Ectodermal cell (in vitro differentiated cells): ENCODE results near the gene SCMH1.
"Not testable (repeated sequence)": the region's sequence is repeated elsewhere in the genome, so short reads cannot be mapped to it uniquely, and the experiment has no call there.

Experiments used
- H3K27ac ChIP-seq: 2 replicates; pipeline ENCODE4 v1.7.0; 2013; ENCODE audit warnings: mild to moderate bottlenecking, low read depth, low read length; ENCODE audit not compliant: insufficient read depth, poor library complexity, severe bottlenecking
- H3K27me3 ChIP-seq: 2 replicates; pipeline ENCODE4 v1.7.0; 2013; ENCODE audit warnings: mild to moderate bottlenecking, low read length; ENCODE audit not compliant: insufficient read depth, control insufficient read depth, poor library complexity, severe bottlenecking
- H3K36me3 ChIP-seq: one replicate; pipeline ENCODE4 v1.7.0; 2013; ENCODE audit warnings: low read length; ENCODE audit not compliant: control insufficient read depth, insufficient read depth
- H3K4me1 ChIP-seq: one replicate; pipeline ENCODE4 v1.7.0; 2013; ENCODE audit warnings: low read length; ENCODE audit not compliant: control insufficient read depth, insufficient read depth
- H3K4me3 ChIP-seq: 2 replicates; pipeline ENCODE4 v1.7.0; 2013; ENCODE audit warnings: low read depth, low read length, control low read depth; ENCODE audit not compliant: insufficient read depth
- H3K9me3 ChIP-seq: 2 replicates; pipeline ENCODE4 v1.7.0; 2013; ENCODE audit warnings: mild to moderate bottlenecking, low read length, moderate library complexity; ENCODE audit not compliant: control insufficient read depth
- WGBS, 2 experiments: methylation state at CpG; one replicate each; pipeline ENCODE4 v1.1.7; 2013; ENCODE audit warnings: missing lambda C conversion rate in 2 of 2; 5-methylcytosine and 5-hydroxymethylcytosine counted together

The SCMH1 gene

GRCh38 chr1:41134325-41134724 is 107.8 kb downstream of the SCMH1 start:
- H3K27me3 ChIP-seq, H3K27ac ChIP-seq, H3K4me1 ChIP-seq, H3K4me3 ChIP-seq, H3K9me3 ChIP-seq, H3K36me3 ChIP-seq: not testable (repeated sequence)
- 92 to 97% methylated on average over 1 to 2 of the region's 2 CpGs for WGBS, 2 experiments

DNA sequence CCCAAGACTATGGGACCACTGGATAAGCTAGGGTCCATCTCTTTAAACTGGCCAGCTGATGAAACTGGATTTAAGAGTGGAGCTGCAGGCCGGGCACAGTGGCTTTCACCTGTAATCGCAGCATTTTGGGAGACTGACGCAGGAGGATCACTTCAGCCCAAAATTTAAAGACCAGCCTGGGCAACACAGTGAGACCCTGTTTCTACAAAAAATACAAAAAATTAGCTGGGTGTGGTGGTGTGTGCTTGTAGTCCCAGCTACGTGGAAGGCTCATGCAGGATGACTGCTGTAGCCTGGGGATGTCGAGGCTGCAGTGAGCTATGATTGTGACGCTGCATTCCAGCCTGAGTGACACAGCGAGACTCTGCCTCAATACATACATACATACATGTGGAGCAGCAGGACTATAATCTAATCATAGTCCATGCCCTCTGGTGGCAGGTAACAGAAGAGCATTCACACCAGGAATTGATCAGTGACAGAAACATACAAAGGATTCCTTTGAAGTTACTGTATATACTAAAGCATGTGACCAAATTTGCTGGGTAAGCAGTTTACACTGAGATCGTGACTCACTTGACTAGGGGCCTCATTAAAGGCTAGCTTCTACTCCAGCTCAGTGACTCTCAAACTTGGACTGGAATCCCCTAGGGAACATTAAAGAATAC is 119.1 kb downstream of the SCMH1 start:
- 91% methylated on average over 8 of the region's 8 CpGs for WGBS, 2 experiments
- Histone ChIP-seq H3K4me1 (no peaks in the 10 kb centered on the region), H3K27me3 (no peaks in the 10 kb centered on the region), H3K9me3 (no peaks in the 10 kb centered on the region), H3K4me3 (no peak overlapping the region), H3K27ac (no peak overlapping the region), H3K36me3 (no peaks in the 10 kb centered on the region)

DNA sequence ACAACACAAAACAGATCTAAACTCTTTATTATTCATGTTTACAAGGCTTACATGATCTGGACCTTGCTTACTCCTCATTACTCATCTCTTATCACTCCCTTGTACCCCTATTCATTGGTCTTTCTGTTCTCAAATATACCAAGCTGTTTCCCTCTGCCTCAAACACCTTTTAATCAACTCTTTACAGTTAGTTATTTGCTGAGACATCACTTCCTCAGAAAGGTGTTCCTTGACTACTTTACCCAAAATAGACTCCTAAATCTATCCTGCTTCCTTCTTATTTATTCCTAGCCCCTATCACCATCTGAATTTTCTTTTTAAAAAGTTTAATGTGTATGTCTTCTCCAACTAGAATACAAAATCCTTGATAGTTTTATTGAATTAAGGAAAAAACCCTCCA is 120.0 kb downstream of the SCMH1 start:
- Histone ChIP-seq H3K36me3 (no peaks in the 10 kb centered on the region), H3K4me3 (no peak overlapping the region), H3K9me3 (no peaks in the 10 kb centered on the region), H3K27ac (no peak overlapping the region), H3K4me1 (no peaks in the 10 kb centered on the region), H3K27me3 (no peaks in the 10 kb centered on the region)

DNA sequence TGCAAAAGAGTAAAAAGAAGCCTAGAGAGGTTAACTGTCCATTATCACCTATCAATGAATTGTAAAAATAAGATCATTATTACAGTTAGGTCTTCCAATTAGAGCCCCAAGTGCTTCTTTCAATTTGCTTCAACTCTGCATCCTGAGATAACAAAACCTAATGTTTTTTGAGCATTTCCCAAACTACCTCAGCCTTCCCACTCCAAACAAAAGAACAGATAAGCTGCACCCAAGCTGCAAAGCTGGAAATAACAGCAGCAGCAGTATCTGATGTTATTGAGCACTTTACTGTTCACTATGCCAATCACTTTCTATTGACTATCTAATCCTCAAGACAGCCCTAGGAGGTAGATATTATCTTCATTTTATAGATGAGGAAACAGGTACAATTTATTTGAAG is 123.5 kb downstream of the SCMH1 start:
- no peaks in the 10 kb centered on the region for H3K27me3 ChIP-seq
- H3K4me3 ChIP-seq = no peak overlapping the region
- no peak overlapping the region for H3K27ac ChIP-seq
- no peaks in the 10 kb centered on the region for H3K4me1 ChIP-seq
- no peaks in the 10 kb centered on the region for H3K36me3 ChIP-seq
- H3K9me3 ChIP-seq = no peaks in the 10 kb centered on the region

DNA sequence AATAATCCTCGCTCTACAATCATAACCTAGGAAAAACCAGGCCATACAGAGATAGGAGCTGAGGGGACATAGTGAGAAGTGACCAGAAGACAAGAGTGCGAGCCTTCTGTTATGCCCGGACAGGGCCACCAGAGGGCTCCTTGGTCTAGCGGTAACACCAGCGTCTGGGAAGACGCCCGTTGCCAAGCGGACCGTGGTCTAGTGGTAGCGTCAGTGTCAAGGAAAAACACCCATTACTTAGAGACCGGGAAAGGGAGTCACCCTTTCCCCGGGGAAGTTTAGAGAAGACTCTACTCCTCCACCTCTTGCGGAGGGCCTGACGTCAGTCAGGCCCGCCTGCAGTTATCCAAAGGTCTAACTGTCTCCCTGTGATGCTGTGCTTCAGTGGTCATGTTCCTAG is 124.9 kb downstream of the SCMH1 start:
- not testable (repeated sequence) for H3K4me3 ChIP-seq, H3K27me3 ChIP-seq, H3K4me1 ChIP-seq, H3K27ac ChIP-seq, H3K36me3 ChIP-seq, H3K9me3 ChIP-seq
- 77 to 83% methylated on average over 12 to 13 of the region's 15 CpGs for WGBS, 2 experiments

DNA sequence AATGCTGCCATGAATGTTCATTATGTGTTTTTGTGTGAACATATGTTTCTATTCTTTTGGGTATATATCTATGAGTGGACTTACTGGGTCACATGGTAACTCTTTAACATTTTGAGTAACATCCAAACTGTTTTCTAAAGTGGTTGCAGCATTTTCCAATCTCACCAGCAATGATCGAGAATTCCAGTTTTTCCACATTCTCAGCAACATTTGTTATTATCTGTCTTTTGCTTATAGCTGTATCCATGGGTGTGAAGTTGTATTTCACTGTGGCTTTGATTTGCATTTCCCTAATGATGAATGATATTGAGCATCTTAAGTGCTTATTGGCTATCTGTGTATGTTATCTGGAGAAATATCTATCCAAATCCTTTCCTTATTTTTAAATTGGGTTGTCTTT is 131.4 kb downstream of the SCMH1 start:
- 100% methylated on average over 1 of the region's 1 CpG for WGBS, 2 experiments
- Histone ChIP-seq H3K27ac (no peak overlapping the region), H3K4me3 (no peak overlapping the region)

DNA sequence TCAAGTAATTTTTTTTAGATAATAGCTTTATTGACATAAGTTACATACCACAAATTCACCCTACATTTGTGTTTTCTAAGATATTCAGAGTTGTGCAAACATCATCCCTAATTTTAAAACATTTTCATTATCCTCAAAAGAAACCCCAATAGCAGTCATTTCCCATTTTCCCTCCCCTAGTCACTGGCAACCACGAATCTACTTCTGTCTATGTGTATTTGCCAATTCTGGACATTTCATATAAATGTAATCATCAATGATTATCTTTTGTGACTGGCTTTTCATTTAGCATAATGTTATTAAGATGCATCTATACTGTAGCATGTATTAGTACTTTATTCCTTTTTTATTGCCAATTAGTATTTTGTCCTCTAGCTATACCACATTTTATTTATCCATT is 131.8 kb downstream of the SCMH1 start:
- Histone ChIP-seq H3K27ac (no peak overlapping the region), H3K9me3 (no peaks in the 10 kb centered on the region), H3K4me3 (no peak overlapping the region), H3K36me3 (no peaks in the 10 kb centered on the region), H3K27me3 (no peaks in the 10 kb centered on the region), H3K4me1 (no peaks in the 10 kb centered on the region)
- 73% methylated on average over 1 of the region's 1 CpG; no CpG with 5 or more reads in 1 of the 2 experiments for WGBS, 2 experiments

More for the DNA sequence above, 131.4 kb downstream of the SCMH1 start:
- H3K4me1 ChIP-seq = no peaks in the 10 kb centered on the region
- no peaks in the 10 kb centered on the region for H3K27me3 ChIP-seq
- no peaks in the 10 kb centered on the region for H3K9me3 ChIP-seq
- no peaks in the 10 kb centered on the region for H3K36me3 ChIP-seq

DNA sequence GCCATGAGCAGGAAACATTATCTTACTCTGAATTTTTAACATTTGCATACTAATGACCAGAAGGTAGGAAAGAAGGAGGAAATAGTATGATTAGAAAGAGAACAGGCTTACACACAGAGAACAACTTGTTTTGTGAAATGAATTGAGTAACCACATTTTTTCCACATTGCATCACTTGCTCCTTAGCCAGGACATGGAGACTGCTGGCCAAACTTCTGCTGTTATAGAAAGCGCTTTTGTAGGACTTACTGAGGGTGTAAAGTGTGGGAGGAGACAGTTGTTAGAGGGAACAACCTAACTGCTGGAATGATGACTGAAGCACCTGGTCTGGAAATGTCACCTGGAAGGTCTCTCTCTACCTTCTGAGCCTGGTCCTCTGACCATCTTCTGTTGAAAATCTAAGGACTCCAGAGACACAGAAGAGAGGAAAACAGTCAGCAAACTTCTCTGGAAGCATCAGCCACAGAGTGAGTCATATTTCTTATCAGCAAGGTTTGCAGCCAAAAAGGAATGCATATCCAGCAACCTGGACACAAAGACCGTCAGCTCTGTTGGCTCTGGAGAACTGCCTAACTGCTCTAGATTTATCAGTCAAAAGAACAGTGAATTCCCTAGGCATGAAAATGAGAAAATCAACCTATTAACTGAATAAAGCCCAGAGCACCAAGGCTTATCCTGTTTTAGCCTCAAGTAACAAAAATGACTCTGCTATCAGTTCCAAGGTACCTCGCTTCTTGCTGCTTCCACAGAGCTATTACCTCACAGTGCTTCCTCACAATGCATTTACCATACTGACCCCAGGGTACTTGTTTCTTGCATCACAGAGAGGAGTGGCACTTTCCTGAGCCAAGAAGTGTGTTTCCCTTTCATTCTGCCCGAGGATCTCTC is 132.6 kb downstream of the SCMH1 start:
- no peak overlapping the region for H3K4me3 ChIP-seq
- 91 to 96% methylated on average over 4 of the region's 4 CpGs for WGBS, 2 experiments
- no peaks in the 10 kb centered on the region for H3K36me3 ChIP-seq

GRCh38 chr1:41108696-41109275 is 133.3 kb downstream of the SCMH1 start:
- H3K4me3 ChIP-seq = no peak overlapping the region
- no peaks in the 10 kb centered on the region for H3K4me1 ChIP-seq
- no peaks in the 10 kb centered on the region for H3K36me3 ChIP-seq
- H3K27me3 ChIP-seq = no peaks in the 10 kb centered on the region
- H3K9me3 ChIP-seq = no peaks in the 10 kb centered on the region
- no peak overlapping the region for H3K27ac ChIP-seq
- 94 to 96% methylated on average over 1 of the region's 1 CpG for WGBS, 2 experiments

More for the DNA sequence above, 132.6 kb downstream of the SCMH1 start:
- Histone ChIP-seq H3K9me3 (no peaks in the 10 kb centered on the region), H3K27me3 (no peaks in the 10 kb centered on the region), H3K4me1 (no peaks in the 10 kb centered on the region), H3K27ac (no peak overlapping the region)

GRCh38 chr1:41103766-41104165 is 138.3 kb downstream of the SCMH1 start:
- H3K4me3 ChIP-seq = no peak overlapping the region
- no peaks in the 10 kb centered on the region for H3K36me3 ChIP-seq
- 70 to 74% methylated on average over 4 of the region's 4 CpGs for WGBS, 2 experiments
- no peak overlapping the region for H3K27ac ChIP-seq
- H3K9me3 ChIP-seq = no peaks in the 10 kb centered on the region
- no peaks in the 10 kb centered on the region for H3K27me3 ChIP-seq
- H3K4me1 ChIP-seq = no peaks in the 10 kb centered on the region
